Measurements from ENCODE around the gene RBFOX2.

GRCh38 chr22:35766654-35767580, 261.7 kb downstream of the RBFOX2 start:
- TF ChIP-seq CTCF (IDR thresholded peaks at IDR 0.05) (no peak), POLR2A (IDR thresholded peaks at IDR 0.05) (no peak)
